Left ventricle myocardium inferior (tissue), 1 donor: ENCODE measurements around the gene OR4D1. TPM values are rescaled to one million over a fixed set of nuclear protein-coding genes. Genes with fewer than 3 reads are reported as not detected.

Experiments used
- DNase-seq: peaks from one replicate; pipeline ENCODE4 v3.0.0-alpha.2; 2020
- H3K27ac ChIP-seq: fragments of 200-600 bp; replicated peaks from 2 replicates; pipeline ENCODE4 v1.8.0; 2021
- H3K27me3 ChIP-seq: fragments of 200-600 bp; 2 replicates; pipeline ENCODE4 v1.8.0; 2021; ENCODE audit warnings: low read depth
- H3K36me3 ChIP-seq: fragments of 200-600 bp; 2 replicates; pipeline ENCODE4 v1.8.0; 2021
- H3K4me1 ChIP-seq: fragments of 200-600 bp; 2 replicates; pipeline ENCODE4 v1.8.0; 2021
- H3K4me3 ChIP-seq: fragments of 200-600 bp; 2 replicates; pipeline ENCODE4 v1.8.0; 2021; ENCODE audit warnings: mild to moderate bottlenecking, moderate library complexity
- H3K9me3 ChIP-seq: fragments of 200-600 bp; replicated peaks from 2 replicates; pipeline ENCODE4 v1.8.0; 2021
- intact Hi-C: fragments of 100-400 bp; cut with micrococcal nuclease; formaldehyde crosslinking; loops from one replicate; pipeline ENCODE4 v1.11.0; 2022
- total RNA-seq: library from RNA; stranded (reverse); fragmentation: NEBNext Ultra II Directional; extraction: Animal tissue kit (Norgen Biotek cat#: 25700); gene quantifications from one replicate; pipeline ENCODE4 v1.2.1, GENCODE V29; 2021
- TF ChIP-seq, protein P1 (sequence below): fragments of 200-600 bp; IDR thresholded peaks from 2 replicates; pipeline ENCODE4 v1.8.0; 2021; ENCODE audit warnings: antibody characterized with exemption, mild to moderate bottlenecking, borderline replicate concordance
- donor health status: DM: no; HTN: yes; CAD: no; lungs with severe emphysema.

The OR4D1 gene
- total RNA-seq, 1 donor from 2014 or later: not detected

DNA sequence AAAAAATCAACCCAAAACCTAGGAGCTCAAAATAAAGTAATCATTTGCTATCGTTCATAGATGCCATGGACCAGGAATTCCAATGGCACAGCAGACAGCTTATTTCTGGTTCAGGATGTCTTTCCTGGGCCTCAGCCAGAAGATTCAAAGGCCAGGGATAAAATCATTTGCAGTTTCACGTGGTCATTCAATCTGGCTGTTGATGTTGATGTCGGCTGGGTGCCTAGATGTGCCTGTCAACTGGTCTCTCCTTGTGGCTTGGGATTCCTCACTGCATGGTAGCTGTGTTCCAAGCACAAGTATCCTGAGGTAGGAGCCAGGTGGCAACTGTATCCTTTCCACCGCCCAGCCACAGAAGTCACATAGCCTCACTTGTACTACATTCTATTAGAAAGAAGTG, 33.6 kb downstream of the OR4D1 start:
- Histone ChIP-seq H3K4me1 (no peaks in the 10 kb centered on the region), H3K27ac (no peak overlapping the region), H3K4me3 (no peak overlapping the region), H3K9me3 (no peaks in the 10 kb centered on the region), H3K36me3 (no peaks in the 10 kb centered on the region), H3K27me3 (peaks cover 33% of the 10 kb centered on the region)
- TF ChIP-seq, protein P1, sequence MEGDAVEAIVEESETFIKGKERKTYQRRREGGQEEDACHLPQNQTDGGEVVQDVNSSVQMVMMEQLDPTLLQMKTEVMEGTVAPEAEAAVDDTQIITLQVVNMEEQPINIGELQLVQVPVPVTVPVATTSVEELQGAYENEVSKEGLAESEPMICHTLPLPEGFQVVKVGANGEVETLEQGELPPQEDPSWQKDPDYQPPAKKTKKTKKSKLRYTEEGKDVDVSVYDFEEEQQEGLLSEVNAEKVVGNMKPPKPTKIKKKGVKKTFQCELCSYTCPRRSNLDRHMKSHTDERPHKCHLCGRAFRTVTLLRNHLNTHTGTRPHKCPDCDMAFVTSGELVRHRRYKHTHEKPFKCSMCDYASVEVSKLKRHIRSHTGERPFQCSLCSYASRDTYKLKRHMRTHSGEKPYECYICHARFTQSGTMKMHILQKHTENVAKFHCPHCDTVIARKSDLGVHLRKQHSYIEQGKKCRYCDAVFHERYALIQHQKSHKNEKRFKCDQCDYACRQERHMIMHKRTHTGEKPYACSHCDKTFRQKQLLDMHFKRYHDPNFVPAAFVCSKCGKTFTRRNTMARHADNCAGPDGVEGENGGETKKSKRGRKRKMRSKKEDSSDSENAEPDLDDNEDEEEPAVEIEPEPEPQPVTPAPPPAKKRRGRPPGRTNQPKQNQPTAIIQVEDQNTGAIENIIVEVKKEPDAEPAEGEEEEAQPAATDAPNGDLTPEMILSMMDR: no peak
- no peak for DNase-seq
- intact Hi-C loops: no loop called here

DNA sequence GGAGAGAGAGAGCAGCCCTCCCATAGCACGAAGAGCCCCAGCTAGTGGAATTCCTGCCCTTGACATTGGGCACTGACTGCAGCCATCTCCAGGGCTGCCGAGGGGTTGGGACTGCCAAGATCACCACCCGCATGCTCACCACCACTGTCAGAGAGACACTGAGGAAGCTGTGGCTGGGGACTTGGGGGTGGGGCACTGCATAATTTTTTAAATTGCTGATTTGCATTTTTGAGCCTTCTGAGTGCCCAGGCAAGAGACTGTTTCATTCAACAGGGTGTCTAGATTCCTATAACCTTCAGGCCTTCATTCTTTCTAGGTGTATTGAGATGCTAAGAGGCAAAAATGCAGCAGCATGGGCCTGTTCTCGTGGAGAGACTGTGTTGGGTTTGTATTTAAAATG, 35.3 kb downstream of the OR4D1 start:
- intact Hi-C loops: no loop called here
- H3K27ac ChIP-seq: no peak overlapping the region

DNA sequence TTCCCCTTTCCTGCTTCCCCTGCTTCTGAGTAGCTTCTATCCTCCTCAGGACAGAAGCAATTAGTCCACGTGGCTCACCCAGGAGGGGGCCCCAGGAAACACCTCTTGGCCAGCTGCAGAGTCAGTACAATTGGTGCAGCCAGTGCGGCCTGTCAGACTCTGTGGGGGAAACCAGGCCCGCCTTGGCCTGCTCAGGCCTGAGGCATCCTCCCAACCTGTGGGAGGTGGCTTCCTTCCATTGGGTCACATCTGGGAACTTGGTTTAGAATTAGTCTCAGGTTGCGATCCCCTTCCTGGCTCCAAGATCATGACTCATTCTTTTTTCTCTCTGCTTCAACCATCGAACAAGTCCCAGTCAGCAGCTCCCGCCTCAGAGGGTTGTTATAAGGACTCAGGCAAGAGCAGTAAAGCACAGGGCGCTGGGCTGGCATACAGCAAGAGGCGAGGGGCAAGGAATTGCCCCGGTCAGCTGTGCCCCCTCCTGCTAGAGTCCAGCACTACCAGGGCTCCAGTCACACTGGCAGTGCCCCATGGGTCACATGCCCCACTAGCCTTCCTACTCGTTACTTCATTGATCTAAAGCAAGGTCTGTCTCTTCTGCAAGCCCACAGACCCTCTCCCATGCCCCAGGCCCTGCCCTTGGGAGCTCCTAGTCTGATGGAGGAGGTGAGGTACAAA, 36.3 kb downstream of the OR4D1 start:
- no peak for DNase-seq
- Histone ChIP-seq H3K9me3 (no peaks in the 10 kb centered on the region), H3K27me3 (peaks cover 40% of the 10 kb centered on the region), H3K27ac (no peak overlapping the region), H3K4me3 (no peak overlapping the region), H3K4me1 (peaks cover 1% of the 10 kb centered on the region), H3K36me3 (no peaks in the 10 kb centered on the region)
- intact Hi-C loops: no loop called here
- TF ChIP-seq, protein P1: no peak

More for the DNA sequence above, 35.3 kb downstream of the OR4D1 start:
- H3K36me3 ChIP-seq: no peaks in the 10 kb centered on the region
- no peak overlapping the region for H3K4me3 ChIP-seq
- peaks cover 33% of the 10 kb centered on the region for H3K27me3 ChIP-seq
- no peaks in the 10 kb centered on the region for H3K9me3 ChIP-seq
- DNase-seq: no peak
- H3K4me1 ChIP-seq: no peaks in the 10 kb centered on the region
- TF ChIP-seq, protein P1: no peak

DNA sequence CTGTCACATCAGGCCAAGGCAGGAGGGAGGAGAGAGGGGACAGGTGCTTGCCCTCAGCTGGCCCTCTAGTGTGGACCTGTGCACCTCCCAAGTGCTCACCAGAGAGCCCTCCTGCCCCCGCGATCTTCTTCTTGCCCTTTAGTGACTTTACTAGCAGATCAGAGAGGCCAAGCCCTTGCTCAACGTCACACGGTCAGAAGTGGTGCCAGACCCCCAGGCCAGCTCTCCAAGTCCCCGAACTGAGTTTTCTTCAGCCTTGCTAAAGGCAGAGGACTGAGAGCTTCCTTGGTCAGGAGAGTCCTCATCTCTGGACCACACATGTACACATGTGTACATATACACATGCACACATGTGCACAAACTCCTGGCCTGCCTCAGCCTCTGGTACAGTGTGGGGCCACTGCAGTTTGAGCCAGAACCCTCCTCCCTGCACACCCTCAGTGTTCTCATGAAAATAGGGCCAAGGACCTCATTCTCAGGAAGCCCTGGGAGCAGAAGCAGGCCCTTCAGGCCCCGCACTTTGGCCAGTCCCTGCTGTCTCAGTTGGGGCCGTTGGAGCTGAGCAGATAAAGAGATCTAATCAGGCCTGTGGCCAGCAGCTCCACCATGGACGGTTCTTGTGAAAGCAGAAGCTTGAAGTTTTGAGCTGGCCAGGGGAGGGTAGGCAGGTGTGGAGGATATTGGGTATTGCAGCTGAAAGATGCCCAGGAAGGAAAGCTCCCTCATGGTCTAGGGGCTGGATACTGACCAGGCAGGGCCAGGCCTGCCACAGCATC, 37.0 kb downstream of the OR4D1 start:
- no peak for DNase-seq
- intact Hi-C loops: no loop called here
- Histone ChIP-seq H3K27me3 (peaks cover 47% of the 10 kb centered on the region), H3K9me3 (no peaks in the 10 kb centered on the region), H3K4me3 (no peak overlapping the region), H3K4me1 (peaks cover 8% of the 10 kb centered on the region), H3K36me3 (no peaks in the 10 kb centered on the region), H3K27ac (no peak overlapping the region)
- TF ChIP-seq, protein P1: no peak

DNA sequence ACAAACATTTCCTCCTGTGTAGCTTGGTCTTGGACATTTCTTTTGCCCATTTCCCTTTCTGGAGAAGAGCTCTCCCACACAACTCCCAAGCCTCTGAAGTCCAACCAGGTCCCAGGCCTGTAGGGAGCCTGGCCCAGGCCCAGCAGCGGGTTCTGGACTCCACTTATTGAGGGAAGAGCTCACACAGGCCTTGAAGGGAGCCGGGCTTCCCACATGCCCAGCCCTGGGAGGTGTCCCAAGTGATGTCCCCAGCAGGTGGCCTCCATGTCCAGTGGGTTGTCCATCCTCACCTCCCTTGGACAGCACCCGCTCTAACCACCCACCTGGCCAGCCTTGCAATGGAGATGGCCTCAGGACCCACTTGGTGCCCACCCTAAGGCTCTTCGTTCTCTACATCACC, 38.4 kb downstream of the OR4D1 start:
- Histone ChIP-seq H3K36me3 (no peaks in the 10 kb centered on the region), H3K27me3 (peaks cover 57% of the 10 kb centered on the region), H3K9me3 (no peaks in the 10 kb centered on the region), H3K27ac (no peak overlapping the region), H3K4me3 (no peak overlapping the region), H3K4me1 (peaks cover 8% of the 10 kb centered on the region)
- TF ChIP-seq, protein P1: no peak
- intact Hi-C loops: no loop called here
- DNase-seq: no peak
